ENCODE measurements around the gene ANXA2R. TPM values are rescaled to one million over a fixed set of nuclear protein-coding genes. Genes with fewer than 3 reads are reported as not detected.

The ANXA2R gene
- polyA plus RNA-seq, 1 donor from 2014 or later: not detected

- H3K9me3 ChIP-seq (ENCODE audit: low read length): peaks cover 8% of the 10 kb centered on the region
- peaks cover 7% of the 10 kb centered on the region for H3F3A ChIP-seq (ENCODE audit: insufficient read depth, low read length, poor library complexity, severe bottlenecking)
- TF ChIP-seq, protein P1, sequence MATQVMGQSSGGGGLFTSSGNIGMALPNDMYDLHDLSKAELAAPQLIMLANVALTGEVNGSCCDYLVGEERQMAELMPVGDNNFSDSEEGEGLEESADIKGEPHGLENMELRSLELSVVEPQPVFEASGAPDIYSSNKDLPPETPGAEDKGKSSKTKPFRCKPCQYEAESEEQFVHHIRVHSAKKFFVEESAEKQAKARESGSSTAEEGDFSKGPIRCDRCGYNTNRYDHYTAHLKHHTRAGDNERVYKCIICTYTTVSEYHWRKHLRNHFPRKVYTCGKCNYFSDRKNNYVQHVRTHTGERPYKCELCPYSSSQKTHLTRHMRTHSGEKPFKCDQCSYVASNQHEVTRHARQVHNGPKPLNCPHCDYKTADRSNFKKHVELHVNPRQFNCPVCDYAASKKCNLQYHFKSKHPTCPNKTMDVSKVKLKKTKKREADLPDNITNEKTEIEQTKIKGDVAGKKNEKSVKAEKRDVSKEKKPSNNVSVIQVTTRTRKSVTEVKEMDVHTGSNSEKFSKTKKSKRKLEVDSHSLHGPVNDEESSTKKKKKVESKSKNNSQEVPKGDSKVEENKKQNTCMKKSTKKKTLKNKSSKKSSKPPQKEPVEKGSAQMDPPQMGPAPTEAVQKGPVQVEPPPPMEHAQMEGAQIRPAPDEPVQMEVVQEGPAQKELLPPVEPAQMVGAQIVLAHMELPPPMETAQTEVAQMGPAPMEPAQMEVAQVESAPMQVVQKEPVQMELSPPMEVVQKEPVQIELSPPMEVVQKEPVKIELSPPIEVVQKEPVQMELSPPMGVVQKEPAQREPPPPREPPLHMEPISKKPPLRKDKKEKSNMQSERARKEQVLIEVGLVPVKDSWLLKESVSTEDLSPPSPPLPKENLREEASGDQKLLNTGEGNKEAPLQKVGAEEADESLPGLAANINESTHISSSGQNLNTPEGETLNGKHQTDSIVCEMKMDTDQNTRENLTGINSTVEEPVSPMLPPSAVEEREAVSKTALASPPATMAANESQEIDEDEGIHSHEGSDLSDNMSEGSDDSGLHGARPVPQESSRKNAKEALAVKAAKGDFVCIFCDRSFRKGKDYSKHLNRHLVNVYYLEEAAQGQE (IDR thresholded peaks at IDR 0.05; ENCODE audit: borderline replicate concordance): no peak
- no peak for TF ChIP-seq MXI1 (conservative IDR thresholded peaks at IDR 0.05; ENCODE audit: poor library complexity, severe bottlenecking)
- TF ChIP-seq SMC3 (conservative IDR thresholded peaks at IDR 0.05; ENCODE audit: poor library complexity): no peak
- peak; percentile 42 for TF ChIP-seq POLR2AphosphoS5 (IDR thresholded peaks at IDR 0.05)
- no peaks in the 10 kb centered on the region for H3K79me2 ChIP-seq (replicated peaks; ENCODE audit: insufficient read depth, low read length)
- peaks cover 95% of the 10 kb centered on the region for H3K27me3 ChIP-seq (ENCODE audit: insufficient read depth, low read depth, low read length)
- H2AFZ ChIP-seq (ENCODE audit: low read depth, low read length): no peak overlapping the region
- H3K4me3 ChIP-seq (ENCODE audit: low read length): peak overlapping the region; percentile 62
- no peaks in the 10 kb centered on the region for H3K36me3 ChIP-seq (ENCODE audit: insufficient read depth, low read length)
- no peak overlapping the region for H3K9ac ChIP-seq (ENCODE audit: low read length)
- H4K20me1 ChIP-seq (ENCODE audit: insufficient read depth): peaks cover 6% of the 10 kb centered on the region
- peak overlapping the region; percentile 59 for H3K4me2 ChIP-seq (ENCODE audit: low read length)
- no peaks in the 10 kb centered on the region for H3K9me2 ChIP-seq (ENCODE audit: insufficient read depth, low read length)
- H3K27ac ChIP-seq (ENCODE audit: low read length): no peak overlapping the region
Measured at GRCh38 chr5:43041669-43042175, 1.6 kb upstream of the ANXA2R start.

DNA sequence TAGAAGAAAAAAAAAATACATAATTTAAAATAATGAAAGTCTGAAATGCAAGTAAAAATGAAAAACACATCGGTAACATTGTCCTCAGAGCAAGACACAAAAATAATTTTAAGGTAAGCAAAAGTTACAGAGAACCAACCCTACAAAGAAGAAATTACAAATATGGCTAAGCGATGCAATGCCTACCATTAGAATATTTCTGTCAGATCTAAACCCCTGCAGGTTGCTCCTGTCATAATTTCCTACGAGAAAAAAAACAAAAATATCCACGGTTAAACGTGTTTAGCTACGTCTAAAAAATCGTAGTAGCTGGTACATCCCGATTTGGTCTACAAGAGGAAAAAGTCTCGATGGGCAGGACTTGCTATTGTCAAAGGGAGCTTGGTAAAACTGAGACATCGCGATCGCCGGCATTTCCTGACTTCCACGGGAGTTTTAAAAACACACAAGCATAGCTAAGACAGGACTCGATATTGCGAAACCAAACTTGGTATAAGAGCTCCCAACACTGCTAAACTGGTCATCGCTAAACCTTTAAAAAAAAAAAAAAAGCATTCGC is 1.1 kb upstream of the ANXA2R start:
- Histone ChIP-seq H3F3A (ENCODE audit: insufficient read depth, low read length, poor library complexity, severe bottlenecking) (peaks cover 7% of the 10 kb centered on the region), H3K27me3 (ENCODE audit: insufficient read depth, low read depth, low read length) (peaks cover 95% of the 10 kb centered on the region), H4K20me1 (ENCODE audit: insufficient read depth) (peaks cover 6% of the 10 kb centered on the region), H3K9me3 (ENCODE audit: low read length) (peaks cover 8% of the 10 kb centered on the region), H2AFZ (ENCODE audit: low read depth, low read length) (no peak overlapping the region), H3K4me3 (ENCODE audit: low read length) (no peak overlapping the region), H3K9me2 (ENCODE audit: insufficient read depth, low read length) (no peaks in the 10 kb centered on the region), H3K9ac (ENCODE audit: low read length) (no peak overlapping the region), H3K4me2 (ENCODE audit: low read length) (no peak overlapping the region), H3K36me3 (ENCODE audit: insufficient read depth, low read length) (no peaks in the 10 kb centered on the region), H3K27ac (ENCODE audit: low read length) (no peak overlapping the region), H3K79me2 (replicated peaks; ENCODE audit: insufficient read depth, low read length) (no peaks in the 10 kb centered on the region)
- no peak for TF ChIP-seq MXI1 (conservative IDR thresholded peaks at IDR 0.05; ENCODE audit: poor library complexity, severe bottlenecking)
- no peak for TF ChIP-seq EZH2 (IDR thresholded peaks at IDR 0.05; ENCODE audit: borderline replicate concordance, insufficient read depth, low read length, poor library complexity, severe bottlenecking)

- Histone ChIP-seq H3K36me3 (ENCODE audit: insufficient read depth, low read length) (no peaks in the 10 kb centered on the region), H4K20me1 (ENCODE audit: insufficient read depth) (peaks cover 6% of the 10 kb centered on the region), H3K4me3 (ENCODE audit: low read length) (no peak overlapping the region), H3K9me3 (ENCODE audit: low read length) (peaks cover 14% of the 10 kb centered on the region), H3K79me2 (replicated peaks; ENCODE audit: insufficient read depth, low read length) (no peaks in the 10 kb centered on the region), H3K27ac (ENCODE audit: low read length) (no peak overlapping the region), H3F3A (ENCODE audit: insufficient read depth, low read length, poor library complexity, severe bottlenecking) (peaks cover 7% of the 10 kb centered on the region), H3K9me2 (ENCODE audit: insufficient read depth, low read length) (no peaks in the 10 kb centered on the region), H3K27me3 (ENCODE audit: insufficient read depth, low read depth, low read length) (peaks cover 95% of the 10 kb centered on the region), H3K4me2 (ENCODE audit: low read length) (no peak overlapping the region), H3K9ac (ENCODE audit: low read length) (no peak overlapping the region), H2AFZ (ENCODE audit: low read depth, low read length) (no peak overlapping the region)
- TF ChIP-seq POLR2AphosphoS5 (IDR thresholded peaks at IDR 0.05): peak; percentile 22
- TF ChIP-seq SMC3 (conservative IDR thresholded peaks at IDR 0.05; ENCODE audit: poor library complexity): no peak
- TF ChIP-seq, protein P1 (IDR thresholded peaks at IDR 0.05; ENCODE audit: borderline replicate concordance): no peak
Measured at GRCh38 chr5:43039471-43040286, 440 bp downstream of the ANXA2R start.

Data from neural cell (in vitro differentiated cells).